ENCODE measurements around the gene POLD4.
A peak's percentile ranks its signal among the peaks of the same experiment; 100 is the strongest.
"Not testable (repeated sequence)": the region's sequence is repeated elsewhere in the genome, so short reads cannot be mapped to it uniquely, and the experiment has no call there.

POLD4 gene

DNA sequence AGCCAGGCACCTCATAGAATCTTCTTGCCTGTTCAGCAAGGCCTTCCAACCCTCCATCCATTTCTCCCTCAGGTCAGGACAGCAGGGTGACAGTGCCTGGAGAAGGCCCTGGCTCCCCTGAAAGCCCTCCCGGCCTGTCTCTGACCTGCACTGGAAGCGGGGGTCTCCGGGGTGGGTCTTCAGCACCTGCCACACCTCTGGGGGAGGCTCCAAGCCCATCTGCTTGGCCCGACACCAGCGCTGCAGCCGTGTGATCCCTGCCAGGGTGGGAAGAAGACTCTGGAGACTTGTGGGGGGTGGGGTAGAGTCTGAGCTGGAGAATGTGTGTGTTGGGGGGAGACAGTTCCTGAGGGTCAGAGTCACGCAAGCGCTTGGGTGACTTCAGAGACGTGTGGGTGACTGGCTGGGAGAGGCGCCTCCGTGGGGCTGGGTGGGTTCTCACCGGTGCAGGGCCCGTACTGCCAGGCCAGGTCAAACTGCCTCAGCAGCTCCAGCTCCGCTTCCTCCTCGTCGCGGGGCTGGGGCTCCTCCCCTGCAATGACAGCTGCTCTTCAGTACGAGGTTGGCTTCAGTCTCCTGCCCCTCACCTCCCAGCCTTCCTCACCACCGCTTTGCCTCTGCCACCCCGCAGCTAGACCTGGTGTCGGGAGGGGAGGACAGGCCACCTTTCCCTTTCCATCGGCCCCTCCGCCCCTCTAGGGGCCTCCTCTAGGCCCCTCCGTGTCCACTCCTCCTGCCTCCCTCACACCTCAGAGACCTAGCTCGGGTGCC is 615 bp downstream of the POLD4 start:
- peak; percentile 92 for DNase-seq (ENCODE audit: low spot score)

DNA sequence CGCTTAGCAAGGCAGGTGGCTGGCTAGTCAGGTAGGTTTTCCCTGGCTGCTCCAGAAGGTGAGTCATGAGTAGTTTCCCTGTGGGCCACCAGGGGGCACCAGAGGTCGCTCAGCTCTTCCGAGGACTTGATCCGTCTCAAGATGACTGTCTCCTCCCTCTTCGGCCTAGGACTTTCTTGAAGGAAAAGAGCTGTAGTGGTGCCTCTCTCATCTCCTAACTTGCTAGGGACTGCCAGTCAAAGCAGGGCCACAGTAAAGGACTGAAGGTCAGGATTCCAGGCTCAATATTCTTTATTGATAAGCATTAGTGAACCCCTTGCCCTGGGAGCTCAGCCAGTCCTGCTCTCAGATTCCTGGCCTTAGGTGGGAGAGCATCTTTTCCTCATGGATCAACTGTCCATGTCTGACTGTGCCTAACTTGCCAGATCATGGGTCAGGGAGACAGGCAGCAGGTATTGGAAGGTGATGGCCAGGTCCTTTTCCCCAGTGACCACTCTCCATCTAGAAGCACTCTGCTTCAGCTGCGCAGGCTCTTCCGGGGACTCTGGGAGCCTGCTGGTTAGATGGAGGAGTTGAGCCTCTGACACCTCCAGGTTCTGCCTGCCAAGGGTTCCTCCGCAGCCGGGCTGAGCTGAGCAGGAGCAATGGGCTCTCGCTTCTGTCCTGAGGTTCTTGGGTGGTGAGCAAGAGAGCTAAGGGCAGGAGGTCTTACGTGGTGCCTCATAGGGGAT is 1.9 kb downstream of the POLD4 start:
- DNase-seq (ENCODE audit: low spot score): peak; percentile 83

DNA sequence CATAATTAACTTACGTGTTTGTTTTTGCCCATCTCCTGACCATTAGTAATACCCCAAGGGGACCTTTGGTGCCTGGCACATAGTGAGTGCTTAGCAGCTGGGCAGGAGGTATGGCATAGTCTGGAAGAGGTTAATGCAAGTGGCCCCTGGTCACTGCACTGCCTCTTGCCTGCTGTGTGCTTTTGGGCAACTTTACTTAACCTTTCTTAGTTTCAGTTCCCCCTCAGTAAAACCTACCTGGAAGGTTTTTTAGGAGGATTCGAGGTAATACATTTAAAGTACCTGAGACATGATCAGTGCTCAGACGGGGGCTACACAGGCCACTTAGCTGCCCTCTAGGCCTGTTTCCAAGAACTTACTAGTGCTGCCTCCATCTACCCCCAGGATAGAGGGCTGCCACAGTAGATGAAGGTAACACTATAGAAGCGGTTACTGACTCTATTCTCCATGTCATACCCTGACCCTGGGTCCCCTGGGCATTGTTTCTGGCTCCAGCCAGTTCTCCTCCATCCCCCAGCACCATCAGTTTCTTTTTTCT is 3.3 kb downstream of the POLD4 start:
- no peak for DNase-seq (ENCODE audit: low spot score)

DNA sequence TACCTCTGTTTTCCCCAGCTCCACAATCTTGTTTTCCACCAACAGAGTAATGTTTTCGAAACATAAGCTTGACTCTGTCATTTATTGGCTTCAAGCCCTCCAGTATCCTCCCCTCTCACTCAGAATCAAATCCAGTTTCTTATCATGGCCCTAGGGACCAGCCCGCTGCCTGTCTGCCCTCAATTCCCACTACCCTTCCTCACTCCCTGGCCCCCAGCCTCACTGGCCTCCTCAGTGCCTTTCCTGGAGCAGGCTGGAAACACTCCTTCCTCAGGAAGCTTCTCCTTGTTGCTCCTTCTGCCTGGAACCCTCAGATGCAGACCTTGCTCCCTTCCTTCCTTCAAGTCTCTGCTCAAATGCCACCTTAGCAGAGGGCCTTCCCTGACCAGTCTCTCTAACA is 3.9 kb downstream of the POLD4 start:
- no peak for DNase-seq (ENCODE audit: low spot score)

DNA sequence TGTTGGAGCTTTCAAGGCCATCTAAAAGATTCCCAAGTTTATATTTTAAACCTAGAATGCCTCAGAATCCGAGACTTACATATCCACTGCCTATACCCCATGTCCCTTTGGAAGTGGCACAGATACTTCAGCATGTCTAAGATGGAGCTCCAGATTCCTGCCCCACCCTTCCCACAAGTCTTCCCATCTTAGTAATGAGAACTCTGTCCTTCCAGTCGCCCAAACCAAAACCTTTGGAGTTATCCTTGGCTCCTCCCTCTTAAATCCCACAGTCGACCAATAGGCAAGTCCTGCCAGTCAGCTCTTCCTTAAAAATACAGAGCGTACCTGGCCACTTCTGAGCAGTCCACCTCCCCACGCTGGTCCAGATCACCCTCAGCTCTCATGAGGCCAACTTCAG is 4.3 kb downstream of the POLD4 start:
- no peak for DNase-seq (ENCODE audit: low spot score)

DNA sequence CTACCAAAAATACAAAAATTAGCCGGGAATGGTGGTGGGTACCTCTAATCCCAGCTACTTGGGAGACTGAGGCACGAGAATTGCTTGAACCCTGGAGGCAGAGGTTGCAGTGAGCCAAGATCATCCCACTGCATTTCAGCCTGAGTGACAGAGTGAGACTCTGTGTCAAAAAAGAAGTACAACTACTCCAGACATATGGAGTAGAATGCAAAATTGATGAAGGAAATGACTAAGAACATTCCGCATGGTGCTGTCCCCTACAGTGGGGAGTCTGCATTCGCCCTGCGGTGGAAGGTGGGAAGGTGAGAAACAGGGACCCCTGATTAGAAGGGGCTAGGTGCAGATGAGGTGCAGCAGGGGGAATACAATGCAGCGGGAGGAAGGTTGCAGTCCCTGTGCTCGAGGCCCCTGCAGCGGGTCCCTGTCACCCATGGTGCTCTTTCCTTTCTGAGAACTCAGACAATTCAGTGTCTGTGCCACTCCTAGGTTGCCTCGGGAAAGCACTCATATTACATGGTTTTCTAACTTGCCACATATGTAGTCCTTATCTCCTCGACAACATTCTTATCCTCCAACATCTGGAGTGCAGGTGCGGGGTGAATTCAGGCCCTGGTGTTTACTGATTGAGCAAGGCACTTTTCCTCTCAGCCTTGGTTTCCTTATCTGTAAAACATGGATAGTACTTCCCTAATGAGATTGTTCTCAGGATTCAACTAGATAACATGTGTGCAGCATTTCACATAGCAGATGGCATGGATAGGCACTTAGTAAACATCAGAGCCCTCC is 5.2 kb downstream of the POLD4 start:
- no peak for DNase-seq (ENCODE audit: low spot score)

DNA sequence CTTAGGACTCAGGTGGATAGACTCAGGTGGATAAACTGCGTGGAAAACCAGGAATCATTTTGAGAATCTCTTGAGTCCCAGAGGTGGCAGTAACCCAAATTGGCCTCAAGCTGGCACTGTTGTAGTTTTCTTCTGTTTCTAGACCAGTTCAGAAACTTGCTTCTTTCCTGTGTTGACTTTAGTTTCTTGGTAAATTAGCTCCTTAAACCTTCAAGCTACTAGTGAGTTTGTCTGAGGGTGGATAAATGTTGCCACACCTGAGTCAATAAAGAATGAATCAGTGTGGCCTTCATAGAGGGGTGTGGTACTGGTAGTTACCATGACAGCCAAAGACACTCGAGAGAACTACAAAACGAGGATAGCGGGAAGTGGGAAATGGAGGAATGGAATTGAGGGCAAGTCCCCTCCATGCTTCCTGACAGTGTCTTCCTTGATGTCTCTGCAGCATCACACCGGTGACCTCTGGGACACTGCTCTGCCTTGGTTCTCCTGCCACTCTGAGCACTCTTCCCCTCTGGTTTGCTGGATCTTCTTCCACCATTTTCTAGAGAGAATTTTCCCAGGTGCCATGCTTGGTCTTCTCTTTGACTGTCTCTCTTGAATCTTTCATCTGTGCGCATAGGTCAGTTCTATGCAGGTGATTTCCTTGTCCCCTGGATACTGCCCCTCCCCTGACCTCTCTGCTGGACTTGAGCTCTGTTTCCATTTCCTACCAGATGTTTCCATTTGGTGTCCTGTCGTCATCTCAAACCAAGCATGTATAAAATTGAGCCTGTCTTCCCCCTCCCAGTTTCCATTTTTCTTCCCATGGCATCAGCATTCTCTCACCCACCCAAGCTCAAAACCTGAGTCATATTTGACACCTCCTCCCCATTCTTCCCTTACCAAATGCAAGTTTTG is 7.2 kb downstream of the POLD4 start:
- peak; percentile 64 for DNase-seq (ENCODE audit: low spot score)

DNA sequence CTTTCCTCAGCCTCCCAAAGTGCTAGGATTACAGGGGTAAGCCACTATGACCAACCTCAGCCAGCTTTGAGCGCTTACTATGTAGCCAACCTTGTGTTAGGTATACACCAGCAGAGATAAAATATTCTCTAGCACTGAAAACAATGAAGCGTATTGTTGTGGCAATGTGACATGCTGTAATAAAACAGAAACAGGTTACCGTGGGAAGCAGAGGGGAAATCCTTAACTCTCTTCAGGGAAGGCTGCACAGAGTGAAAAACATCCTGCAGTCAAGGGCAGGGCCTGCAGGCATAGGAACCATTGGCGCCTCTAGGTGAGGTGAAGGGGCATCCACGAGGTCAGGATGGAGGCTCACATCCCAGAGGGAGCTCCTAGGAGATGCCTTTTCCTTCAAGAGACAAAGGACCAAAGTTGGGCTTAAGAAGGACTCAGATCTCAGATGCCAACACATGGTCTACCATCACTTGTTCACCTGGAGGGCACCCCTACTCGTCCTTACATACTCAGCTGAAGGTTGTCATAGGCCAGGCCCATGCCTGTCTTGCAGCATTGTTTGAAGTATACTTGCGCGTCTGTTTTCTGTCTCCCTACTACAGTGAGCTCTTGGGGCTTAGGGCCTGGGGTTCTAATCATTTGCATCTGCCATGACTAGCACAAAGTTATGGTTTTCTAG is 8.0 kb downstream of the POLD4 start:
- no peak for DNase-seq (ENCODE audit: low spot score)

DNA sequence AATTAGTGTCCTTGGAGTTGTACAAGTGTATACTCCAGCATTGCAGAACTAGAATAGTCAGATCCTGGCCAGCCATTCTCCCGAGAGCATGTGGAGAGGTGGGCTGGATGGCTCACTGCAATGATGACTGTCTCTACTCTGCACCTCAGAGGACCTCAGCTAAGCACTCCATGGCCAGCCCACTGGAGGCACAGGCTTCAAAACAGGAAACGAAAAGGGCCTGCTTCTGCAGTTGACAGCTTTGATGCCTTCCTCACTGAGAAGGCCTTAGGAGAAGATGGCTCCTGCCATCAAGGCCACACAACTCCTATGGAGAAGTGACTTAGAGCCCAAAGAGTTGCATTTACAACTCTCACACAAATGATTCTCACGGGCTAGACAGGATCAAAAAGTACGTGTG is 9.1 kb downstream of the POLD4 start:
- no peak for DNase-seq (ENCODE audit: low spot score)

DNA sequence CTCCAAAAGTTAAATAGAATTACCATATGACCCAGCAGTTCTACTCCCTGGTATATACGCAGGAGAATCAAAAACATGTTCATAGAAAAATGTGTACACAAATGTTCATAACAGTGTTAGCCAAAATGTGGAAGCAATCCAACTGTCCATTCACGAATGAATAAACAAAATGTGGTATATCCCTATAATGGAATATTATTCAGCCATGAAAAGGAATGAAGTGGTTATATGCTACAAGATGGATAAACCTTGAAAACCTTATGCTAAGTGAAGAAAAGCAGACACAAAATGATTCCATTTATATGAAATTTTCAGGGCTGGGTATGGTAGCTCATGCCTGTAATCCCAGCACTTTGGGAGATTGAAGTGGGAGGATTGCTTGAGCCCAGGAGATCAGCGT is 16.1 kb downstream of the POLD4 start:
- DNase-seq (ENCODE audit: low spot score): no peak

DNA sequence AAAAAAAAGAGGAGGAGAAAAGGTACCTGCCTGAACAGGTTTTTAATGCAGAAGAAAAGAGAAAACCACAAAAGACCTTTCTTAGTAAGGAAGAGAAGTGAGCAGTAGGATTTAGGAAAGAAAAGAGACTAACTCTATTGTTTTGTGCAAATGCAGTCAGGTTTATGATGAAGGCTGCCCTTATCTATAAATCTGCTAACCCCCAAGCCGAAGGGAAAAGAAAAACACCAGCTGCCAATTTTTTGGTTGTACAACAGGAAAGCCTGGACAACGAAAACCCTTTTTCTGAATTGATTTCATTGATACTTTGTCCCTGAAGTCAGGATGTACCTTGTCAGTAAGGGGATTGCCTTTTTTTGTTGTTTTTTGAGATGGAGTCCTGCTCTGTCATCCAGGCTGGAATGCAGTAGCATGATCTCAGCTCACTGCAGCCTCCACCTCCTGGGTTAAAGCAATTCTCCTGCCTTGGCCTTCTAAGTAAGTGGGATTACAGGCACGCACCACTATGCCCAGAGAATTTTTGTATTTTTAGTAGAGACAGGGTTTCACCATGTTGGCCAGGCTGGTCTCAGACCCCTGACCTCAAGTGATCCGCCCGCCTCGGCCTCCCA is 21.2 kb downstream of the POLD4 start:
- DNase-seq (ENCODE audit: low spot score): no peak

DNA sequence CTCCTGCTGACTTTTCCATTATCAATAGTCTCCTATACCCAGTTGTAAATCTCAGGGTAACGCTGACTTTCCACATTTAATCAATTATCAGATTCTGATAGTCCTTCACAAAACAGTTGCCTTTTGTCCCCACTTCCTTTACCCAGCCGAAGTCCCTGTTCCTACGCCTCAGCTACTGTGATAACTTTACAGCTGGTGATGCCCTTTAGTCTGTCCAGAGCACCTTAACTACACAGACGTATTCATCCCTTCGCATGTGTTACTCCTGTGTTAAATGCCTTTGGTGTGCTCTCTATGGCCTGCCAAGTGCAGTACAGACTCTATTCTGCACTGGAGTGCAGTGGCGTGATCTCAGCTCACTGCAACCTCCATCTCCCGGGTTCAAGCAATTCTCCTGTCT is 29.8 kb downstream of the POLD4 start:
- DNase-seq (ENCODE audit: low spot score): no peak

DNA sequence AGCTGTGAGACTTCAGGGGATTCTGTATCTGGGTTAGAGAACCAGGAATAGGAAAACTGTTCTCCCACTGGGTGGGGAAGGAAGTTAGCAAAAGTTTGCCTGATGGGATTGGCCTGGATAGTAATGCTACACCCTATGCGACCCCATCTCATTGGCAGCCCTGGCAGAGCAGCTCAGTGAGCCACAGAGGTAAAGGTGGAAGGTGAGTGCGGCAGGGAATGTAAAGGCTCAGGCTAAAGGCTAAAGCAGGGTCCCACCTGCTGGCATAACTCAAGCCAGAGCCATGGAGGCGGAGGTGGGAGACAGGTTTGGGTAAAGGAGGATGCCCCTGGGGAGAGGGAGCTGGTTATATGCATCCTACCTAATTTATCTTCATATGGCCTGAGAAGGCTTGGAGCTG is 31.3 kb downstream of the POLD4 start:
- no peak for DNase-seq (ENCODE audit: low spot score)

DNA sequence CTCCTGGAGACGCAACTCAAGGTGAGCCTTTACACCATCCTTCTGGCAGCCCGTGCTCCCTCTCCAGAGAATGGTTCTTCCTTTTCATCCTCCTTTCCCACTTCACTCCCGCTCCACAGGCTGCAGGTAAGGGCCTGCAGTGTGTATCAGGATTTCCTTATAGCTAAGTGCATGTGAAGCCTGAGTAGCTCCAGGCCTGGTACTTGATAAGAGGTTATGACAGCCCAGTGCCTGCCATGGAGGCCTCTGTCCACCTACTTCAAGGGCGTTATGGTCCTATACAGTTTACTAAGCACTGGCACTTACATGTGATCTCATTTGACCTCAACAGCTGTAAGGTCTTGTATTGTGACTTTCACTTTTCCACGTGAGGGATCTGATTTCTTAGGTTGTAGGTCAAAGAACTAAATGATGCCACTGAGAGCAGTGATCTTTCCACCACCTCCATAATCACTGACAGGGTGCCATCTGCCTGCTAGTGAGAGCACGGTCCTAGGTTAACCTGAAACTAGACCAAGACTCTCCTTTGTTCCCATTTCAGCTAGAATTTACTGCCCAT is 32.0 kb downstream of the POLD4 start:
- no peak for DNase-seq (ENCODE audit: low spot score)

DNA sequence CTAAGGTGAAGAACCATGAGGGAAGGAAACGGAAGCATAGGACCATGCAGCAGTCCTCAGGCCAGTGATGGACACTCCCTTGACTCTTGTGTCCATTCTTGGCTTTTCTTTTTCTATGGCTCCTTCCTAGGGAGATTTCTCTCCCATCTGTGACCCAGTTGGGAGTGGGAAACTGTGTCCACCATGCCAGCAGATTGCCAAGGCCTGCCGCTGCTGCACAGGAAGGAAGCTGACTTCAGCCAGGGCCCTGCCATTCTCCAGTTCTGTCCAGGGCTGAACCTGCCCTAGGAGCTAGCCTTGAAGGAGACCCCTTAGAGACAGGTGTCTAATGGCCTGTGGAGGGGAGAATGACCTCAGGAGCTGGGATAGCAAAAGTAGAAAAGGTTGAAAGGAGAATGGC is 32.7 kb downstream of the POLD4 start:
- DNase-seq (ENCODE audit: low spot score): no peak

DNA sequence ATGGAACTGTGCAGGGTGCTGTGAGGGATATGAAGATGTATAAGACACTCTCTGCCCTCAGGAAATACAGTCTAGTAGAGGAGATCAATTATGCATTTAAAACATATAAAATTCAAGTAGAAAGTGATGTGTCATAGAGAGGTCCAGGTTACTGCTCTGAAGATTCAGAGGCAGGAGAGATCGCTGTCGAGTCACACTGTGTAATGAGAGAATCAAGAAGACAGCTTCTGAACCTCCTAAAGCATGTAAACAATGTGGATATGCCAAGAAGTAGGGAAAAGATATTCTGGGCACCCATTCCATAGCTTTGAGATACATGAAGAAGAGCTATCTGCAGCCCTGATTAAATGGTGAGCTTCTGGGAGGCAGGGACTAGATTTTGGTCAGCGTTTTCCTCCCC is 33.3 kb downstream of the POLD4 start:
- no peak for DNase-seq (ENCODE audit: low spot score)

DNA sequence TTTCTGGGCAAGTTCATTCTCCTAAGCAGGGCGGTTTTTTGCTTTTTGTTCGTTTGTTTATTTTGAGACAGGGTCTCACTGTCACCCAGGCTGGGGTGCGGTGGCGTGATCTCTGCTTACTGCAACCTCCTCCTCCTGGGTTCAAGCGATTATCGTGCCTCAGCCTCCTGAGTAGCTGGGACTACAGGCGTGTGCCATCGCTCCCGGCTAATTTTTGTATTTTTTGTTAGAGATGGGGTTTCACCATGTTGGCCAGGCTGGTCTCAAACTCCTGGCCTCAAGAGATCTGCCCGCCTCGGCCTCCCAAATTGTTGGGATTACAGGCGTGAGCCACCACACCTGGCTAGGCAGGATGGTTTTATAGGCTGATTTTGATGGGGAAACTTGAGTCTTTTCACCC is 34.5 kb downstream of the POLD4 start:
- DNase-seq (ENCODE audit: low spot score): not testable (repeated sequence)

DNA sequence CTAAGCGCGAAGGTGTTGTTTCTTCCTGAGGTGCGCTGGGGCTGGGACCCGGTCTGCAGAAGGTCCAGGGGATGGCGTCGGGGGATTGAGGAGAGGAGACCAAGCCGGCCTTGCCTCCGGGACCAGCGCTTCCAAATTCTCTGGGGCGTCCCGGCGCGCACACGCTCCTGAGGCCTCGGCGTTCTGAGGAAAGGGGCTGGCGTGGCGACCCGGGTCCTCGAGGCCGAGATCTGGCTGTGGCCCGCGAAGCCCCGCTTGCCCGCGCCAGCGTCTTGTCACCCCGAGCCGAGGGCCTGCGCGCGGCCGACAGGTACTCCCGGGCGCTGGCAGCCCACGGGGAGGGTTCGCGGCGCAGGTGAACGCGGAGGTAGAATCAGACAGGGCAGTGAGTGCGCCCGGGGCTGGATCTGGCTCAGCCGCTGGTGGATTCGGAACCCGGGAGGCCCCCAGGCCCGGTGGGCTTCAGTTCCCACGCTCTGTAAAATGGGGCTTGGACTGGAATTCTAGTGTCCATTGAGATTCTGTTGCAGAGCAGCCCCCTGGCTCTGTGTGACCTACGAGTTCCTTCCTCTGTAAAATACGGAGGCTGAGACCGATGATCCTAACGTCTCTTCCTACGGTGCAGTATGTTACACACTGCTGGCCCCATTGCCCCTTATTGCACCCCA is 35.3 kb downstream of the POLD4 start:
- DNase-seq (ENCODE audit: low spot score): peak; percentile 29

DNA sequence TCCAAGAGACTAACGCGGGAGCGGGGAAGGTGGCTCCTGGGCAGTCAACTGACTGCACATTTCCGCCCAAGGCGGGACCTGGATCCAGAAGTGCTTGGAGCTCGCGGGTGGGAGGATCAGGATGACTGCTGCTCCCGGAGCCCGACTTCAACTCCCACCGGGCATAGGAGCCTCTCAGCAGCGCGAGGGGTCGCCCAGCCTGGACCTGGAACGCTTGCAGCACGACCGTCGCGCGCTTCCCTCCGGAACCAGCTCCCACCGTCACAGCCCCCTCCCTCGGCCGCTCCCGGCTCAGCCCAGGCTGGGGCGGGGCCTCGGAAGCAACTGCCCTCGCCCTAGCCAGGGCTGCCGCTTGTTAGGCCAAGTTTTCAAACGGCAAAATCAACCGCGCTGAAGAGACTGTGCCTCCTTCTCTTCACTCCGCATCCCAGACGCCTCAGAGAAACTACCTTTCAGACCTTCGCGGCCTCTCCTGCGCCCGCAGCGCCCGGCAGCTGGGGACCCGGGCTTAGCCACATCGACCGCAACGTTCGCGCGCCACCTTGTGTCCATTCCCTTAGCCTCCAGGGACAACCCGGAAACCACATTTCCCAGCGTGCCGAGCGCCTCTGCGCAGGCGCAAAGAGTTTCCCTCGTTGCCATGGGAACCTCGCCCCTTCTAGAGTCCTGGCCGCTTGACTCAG is 36.0 kb downstream of the POLD4 start:
- DNase-seq (ENCODE audit: low spot score): peak; percentile 99
